ENCODE results near the gene ASB5. TPM values are rescaled to one million over a fixed set of nuclear protein-coding genes. Genes with fewer than 3 reads are reported as not detected.

ASB5 gene
- total RNA-seq, 2 donors from 2014 or later, result 2.8 to 14.6 TPM

GRCh38 chr4:176226736-176227135 is 42.3 kb downstream of the ASB5 start:
- H3K4me3 Mint-ChIP-seq, result no peak overlapping the region
- no peaks in the 10 kb centered on the region for H3K9me3 ChIP-seq (ENCODE audit: control insufficient read depth, low read length)
- H3K4me1 ChIP-seq (ENCODE audit: control insufficient read depth, insufficient read depth, low read length), result no peaks in the 10 kb centered on the region
- no peaks in the 10 kb centered on the region for H3K27me3 ChIP-seq (ENCODE audit: control insufficient read depth, insufficient read depth, low read length, poor library complexity, severe bottlenecking)
- no peak overlapping the region for H3K27ac ChIP-seq (ENCODE audit: low read depth, low read length)
- peaks cover 7% of the 10 kb centered on the region for H3K36me3 ChIP-seq (ENCODE audit: control insufficient read depth, insufficient read depth, low read length)
- TF ChIP-seq CTCF (conservative IDR thresholded peaks at IDR 0.05), result no peak
- peaks cover 14% of the 10 kb centered on the region for H3K4me1 Mint-ChIP-seq
- H3K9me3 Mint-ChIP-seq, result no peaks in the 10 kb centered on the region
- no peak for DNase-seq
- H3K9ac ChIP-seq (ENCODE audit: extremely low read depth, low read length, poor library complexity, severe bottlenecking), result no peak overlapping the region
- peaks cover 33% of the 10 kb centered on the region for H3K36me3 Mint-ChIP-seq (ENCODE audit: low read depth)
- 79 to 85% methylated on average over 4 to 5 of the region's 5 CpGs for WGBS, 2 experiments (ENCODE audit: insufficient coverage in 1 of 2, insufficient read length in 1 of 2)
- H3K27ac Mint-ChIP-seq, result no peak overlapping the region
- H3K27me3 Mint-ChIP-seq (ENCODE audit: insufficient read depth), result no peaks in the 10 kb centered on the region
- no peak overlapping the region for H3K4me3 ChIP-seq (ENCODE audit: low read length)

- Histone ChIP-seq H3K27ac (ENCODE audit: low read depth, low read length) (no peak overlapping the region), H3K9me3 (ENCODE audit: control insufficient read depth, low read length) (no peaks in the 10 kb centered on the region), H3K9ac (ENCODE audit: extremely low read depth, low read length, poor library complexity, severe bottlenecking) (no peak overlapping the region), H3K4me3 (ENCODE audit: low read length) (no peak overlapping the region), H3K4me1 (ENCODE audit: control insufficient read depth, insufficient read depth, low read length) (no peaks in the 10 kb centered on the region), H3K27me3 (ENCODE audit: control insufficient read depth, insufficient read depth, low read length, poor library complexity, severe bottlenecking) (no peaks in the 10 kb centered on the region), H3K36me3 (ENCODE audit: control insufficient read depth, insufficient read depth, low read length) (peaks cover 20% of the 10 kb centered on the region)
- Mint-ChIP-seq H3K27me3 (ENCODE audit: insufficient read depth) (no peaks in the 10 kb centered on the region), H3K36me3 (ENCODE audit: low read depth) (peaks cover 40% of the 10 kb centered on the region), H3K4me1 (peaks cover 5% of the 10 kb centered on the region), H3K9me3 (no peaks in the 10 kb centered on the region), H3K4me3 (no peak overlapping the region), H3K27ac (no peak overlapping the region)
- no peak for TF ChIP-seq CTCF (conservative IDR thresholded peaks at IDR 0.05)
- DNase-seq, result no peak
- 48 to 70% methylated on average over 2 of the region's 2 CpGs for WGBS, 2 experiments (ENCODE audit: insufficient coverage in 1 of 2, insufficient read length in 1 of 2)
These were observed 45.5 kb downstream of the ASB5 start for GRCh38 chr4:176223561-176223960.

GRCh38 chr4:176222149-176222548 is 46.9 kb downstream of the ASB5 start:
- H3K27ac Mint-ChIP-seq, result no peak overlapping the region
- no peaks in the 10 kb centered on the region for H3K27me3 Mint-ChIP-seq (ENCODE audit: insufficient read depth)
- Histone ChIP-seq H3K27me3 (ENCODE audit: control insufficient read depth, insufficient read depth, low read length, poor library complexity, severe bottlenecking) (no peaks in the 10 kb centered on the region), H3K9ac (ENCODE audit: extremely low read depth, low read length, poor library complexity, severe bottlenecking) (no peak overlapping the region), H3K4me1 (ENCODE audit: control insufficient read depth, insufficient read depth, low read length) (no peaks in the 10 kb centered on the region), H3K36me3 (ENCODE audit: control insufficient read depth, insufficient read depth, low read length) (peaks cover 26% of the 10 kb centered on the region), H3K27ac (ENCODE audit: low read depth, low read length) (no peak overlapping the region), H3K9me3 (ENCODE audit: control insufficient read depth, low read length) (no peaks in the 10 kb centered on the region), H3K4me3 (ENCODE audit: low read length) (no peak overlapping the region)
- DNase-seq, result no peak
- no peak overlapping the region for H3K4me3 Mint-ChIP-seq
- H3K4me1 Mint-ChIP-seq, result peaks cover 2% of the 10 kb centered on the region
- TF ChIP-seq CTCF (conservative IDR thresholded peaks at IDR 0.05), result no peak
- H3K36me3 Mint-ChIP-seq (ENCODE audit: low read depth), result peaks cover 40% of the 10 kb centered on the region
- H3K9me3 Mint-ChIP-seq, result no peaks in the 10 kb centered on the region
- 95 to 100% methylated on average over 2 to 5 of the region's 5 CpGs for WGBS, 2 experiments (ENCODE audit: insufficient coverage in 1 of 2, insufficient read length in 1 of 2)

All from endodermal cell (in vitro differentiated cells).